Transverse colon (tissue), 4 donors: ENCODE data around the gene ERGIC3. TPM values are rescaled to one million over a fixed set of nuclear protein-coding genes. Genes with fewer than 3 reads are reported as not detected.
"Not testable (repeated sequence)": the region's sequence is repeated elsewhere in the genome, so short reads cannot be mapped to it uniquely, and the experiment has no call there.

Source experiments
- DNase-seq: peaks from one replicate; pipeline ENCODE4 v3.0.0-alpha.2; 2019
- H3K27ac ChIP-seq, 4 donors: fragments of 200-600 bp; sonication (generic); 2 replicates each; pipeline ENCODE4 v1.5.1; 2016 to 2018; ENCODE audit warnings: inconsistent platforms in 4 of 4
- H3K27me3 ChIP-seq: fragments of 200-600 bp; sonication (generic); 2 replicates; pipeline ENCODE4 v1.5.1; 2017; ENCODE audit warnings: inconsistent platforms
- H3K36me3 ChIP-seq, 4 donors: fragments of 200-600 bp; sonication (generic); 2 replicates each; pipeline ENCODE4 v1.5.1; 2017 to 2019; ENCODE audit warnings: inconsistent platforms in 4 of 4
- H3K4me1 ChIP-seq, 4 donors: fragments of 200-600 bp; sonication (generic); 2 replicates each; pipeline ENCODE4 v1.5.1; 2017 to 2020; ENCODE audit warnings: inconsistent platforms in 4 of 4
- H3K4me3 ChIP-seq, 4 donors: fragments of 200-600 bp; sonication (generic); 1 replicate in 1 of 4; 2 replicates in 3 of 4; pipeline versions ENCODE4 v1.5.1 to v1.6.1; 2017 to 2019; ENCODE audit warnings: inconsistent platforms in 4 of 4
- H3K9me3 ChIP-seq, 2 donors: fragments of 200-600 bp; sonication (generic); 2 replicates each; pipeline ENCODE4 v1.5.1; 2017 to 2019; ENCODE audit warnings: inconsistent platforms in 2 of 2
- EP300 ChIP-seq: sonication (generic); formaldehyde crosslinking; IDR thresholded peaks from one replicate; pipeline ENCODE4 v1.6.1; 2017; ENCODE audit warnings: antibody characterized with exemption, low read depth
- POLR2A ChIP-seq: fragments of 450-650 bp; IDR thresholded peaks from one replicate; pipeline ENCODE4 v1.6.1; 2016; ENCODE audit warnings: antibody characterized with exemption, mild to moderate bottlenecking, moderate library complexity
- POLR2AphosphoS5 ChIP-seq, 3 donors: sonication (generic); formaldehyde crosslinking; IDR thresholded peaks; one replicate each; pipeline ENCODE4 v1.6.1; 2016; ENCODE audit warnings: antibody characterized with exemption in 3 of 3
- WGBS, 2 donors: methylation state at CpG; one replicate each; pipeline ENCODE4 v1.1.5; 2018; ENCODE audit warnings: low coverage in 1 of 2; 5-methylcytosine and 5-hydroxymethylcytosine counted together
- in situ Hi-C, 4 donors: fragments of 200-750 bp; cut with MboI; loops; one replicate each; pipeline versions ENCODE4 v1.15.0 to v1.15.1; 2017; ENCODE audit warnings: low sequenced_read_pairs in 3 of 4, low pct_ligation_motif_present in 1 of 4, low pct_unique_long_range_greater_than_20kb in 1 of 4
- intact Hi-C: fragments of 100-400 bp; cut with DNase I; formaldehyde crosslinking; loops from one replicate; pipeline ENCODE4 v1.15.1; 2023; ENCODE audit warnings: low total_unique reads
- total RNA-seq, 4 donors: library from RNA; depleted of rRNA; stranded (reverse); fragments of >200 nt; gene quantifications; one replicate each; pipeline ENCODE4 v1.1.0, GENCODE V29; 2016
- TF ChIP-seq, protein P1 (sequence below), 5 experiments: fragments of 200-600 bp in 3 of 5; fragments of 450-650 bp in 2 of 5; sonication (generic) in 3 of 5; IDR thresholded peaks; 1 replicate in 2 of 5; 2 replicates in 3 of 5; pipeline ENCODE4 v1.5.1; 2016 to 2017; ENCODE audit warnings: antibody characterized with exemption in 5 of 5, inconsistent platforms in 3 of 5, mild to moderate bottlenecking in 2 of 5, moderate library complexity in 1 of 5

Gene ERGIC3
- total RNA-seq, 4 donors from 2014 or later: 115 to 398 (median 237) TPM

DNA sequence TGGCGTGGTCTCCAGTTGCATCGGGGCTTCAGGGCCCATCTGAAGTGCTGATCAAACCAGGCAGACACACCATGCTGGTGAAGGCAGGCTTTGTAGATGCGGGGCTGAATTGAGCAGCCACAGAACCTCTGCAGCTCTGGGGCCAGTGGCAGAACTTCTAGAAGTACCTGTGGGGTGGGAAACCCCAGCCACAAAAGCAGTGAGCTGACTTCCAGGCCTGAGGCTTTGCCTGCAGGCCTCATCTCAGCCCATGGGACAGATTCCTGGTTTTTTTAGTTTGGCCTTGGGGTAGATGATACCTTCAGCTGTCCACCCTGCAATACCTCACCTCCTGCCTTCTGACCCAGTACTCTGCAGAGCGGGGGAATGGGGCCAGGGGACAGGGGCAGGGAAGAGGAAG lies 26.5 kb upstream of the ERGIC3 start:
- TF ChIP-seq EP300 (no peak), POLR2A (no peak), POLR2AphosphoS5 (IDR thresholded peaks at IDR 0.05) (no peak)
- TF ChIP-seq, protein P1, sequence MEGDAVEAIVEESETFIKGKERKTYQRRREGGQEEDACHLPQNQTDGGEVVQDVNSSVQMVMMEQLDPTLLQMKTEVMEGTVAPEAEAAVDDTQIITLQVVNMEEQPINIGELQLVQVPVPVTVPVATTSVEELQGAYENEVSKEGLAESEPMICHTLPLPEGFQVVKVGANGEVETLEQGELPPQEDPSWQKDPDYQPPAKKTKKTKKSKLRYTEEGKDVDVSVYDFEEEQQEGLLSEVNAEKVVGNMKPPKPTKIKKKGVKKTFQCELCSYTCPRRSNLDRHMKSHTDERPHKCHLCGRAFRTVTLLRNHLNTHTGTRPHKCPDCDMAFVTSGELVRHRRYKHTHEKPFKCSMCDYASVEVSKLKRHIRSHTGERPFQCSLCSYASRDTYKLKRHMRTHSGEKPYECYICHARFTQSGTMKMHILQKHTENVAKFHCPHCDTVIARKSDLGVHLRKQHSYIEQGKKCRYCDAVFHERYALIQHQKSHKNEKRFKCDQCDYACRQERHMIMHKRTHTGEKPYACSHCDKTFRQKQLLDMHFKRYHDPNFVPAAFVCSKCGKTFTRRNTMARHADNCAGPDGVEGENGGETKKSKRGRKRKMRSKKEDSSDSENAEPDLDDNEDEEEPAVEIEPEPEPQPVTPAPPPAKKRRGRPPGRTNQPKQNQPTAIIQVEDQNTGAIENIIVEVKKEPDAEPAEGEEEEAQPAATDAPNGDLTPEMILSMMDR (IDR thresholded peaks at IDR 0.05): no peak
- Histone ChIP-seq H3K4me3 (no peak overlapping the region), H3K9me3 (no peaks in the 10 kb centered on the region), H3K4me1 (no peaks in the 10 kb centered on the region), H3K36me3 (peaks cover 0 to 11% (median 4%) of the 10 kb centered on the region in 4 donors), H3K27me3 (no peaks in the 10 kb centered on the region), H3K27ac (no peak overlapping the region)
- intact Hi-C loops (no loop called here), in situ Hi-C loops (no loop called here)
- no peak for DNase-seq
- 90% methylated on average over 4 of the region's 4 CpGs; no CpG with 5 or more reads in 1 of the 2 donors for WGBS, 2 donors

DNA sequence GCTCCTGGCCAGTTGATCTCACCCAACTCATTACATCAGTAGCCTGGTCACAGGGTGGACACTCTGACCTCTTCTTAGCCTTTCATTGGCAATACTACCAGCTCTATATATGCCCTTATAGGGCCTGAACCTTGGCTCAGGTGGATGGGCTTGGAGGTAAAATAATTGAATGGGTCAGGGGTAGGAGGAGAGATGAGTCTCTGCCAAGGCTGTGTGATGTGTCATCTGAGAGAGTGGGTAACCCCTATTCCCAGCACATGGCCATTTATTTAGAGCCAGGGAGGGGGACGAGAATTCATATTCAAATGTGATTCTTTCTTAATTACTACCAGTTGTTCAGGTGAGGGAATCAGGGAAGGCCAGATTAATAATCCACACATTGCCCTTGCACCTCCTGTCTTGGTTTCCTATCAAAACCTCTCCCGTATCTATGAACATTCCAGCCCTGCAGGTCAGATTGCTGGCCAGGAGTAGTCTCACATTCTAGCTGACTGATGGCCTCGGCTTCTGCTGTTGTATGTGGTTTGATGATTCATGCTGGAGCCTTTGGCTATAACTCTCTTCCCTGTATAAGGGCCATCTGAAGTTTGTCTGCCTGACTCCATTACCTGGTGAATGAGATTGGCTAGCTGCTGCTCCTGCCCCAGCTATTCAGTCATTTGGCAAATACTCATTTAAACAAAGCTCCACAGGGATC lies 25.8 kb upstream of the ERGIC3 start:
- H3K9me3 ChIP-seq: no peaks in the 10 kb centered on the region
- no peak overlapping the region for H3K27ac ChIP-seq
- H3K27me3 ChIP-seq: no peaks in the 10 kb centered on the region
- TF ChIP-seq EP300: no peak
- no peak for TF ChIP-seq POLR2A
- TF ChIP-seq POLR2AphosphoS5 (IDR thresholded peaks at IDR 0.05): no peak
- TF ChIP-seq, protein P1 (IDR thresholded peaks at IDR 0.05): no peak
- H3K36me3 ChIP-seq: peaks cover 0 to 10% (median 2%) of the 10 kb centered on the region in 4 donors
- in situ Hi-C loops: no loop called here
- H3K4me3 ChIP-seq: no peak overlapping the region
- DNase-seq: no peak
- 77 to 94% methylated on average over 2 to 3 of the region's 3 CpGs for WGBS, 2 donors
- intact Hi-C loops: no loop called here
- H3K4me1 ChIP-seq: no peaks in the 10 kb centered on the region

DNA sequence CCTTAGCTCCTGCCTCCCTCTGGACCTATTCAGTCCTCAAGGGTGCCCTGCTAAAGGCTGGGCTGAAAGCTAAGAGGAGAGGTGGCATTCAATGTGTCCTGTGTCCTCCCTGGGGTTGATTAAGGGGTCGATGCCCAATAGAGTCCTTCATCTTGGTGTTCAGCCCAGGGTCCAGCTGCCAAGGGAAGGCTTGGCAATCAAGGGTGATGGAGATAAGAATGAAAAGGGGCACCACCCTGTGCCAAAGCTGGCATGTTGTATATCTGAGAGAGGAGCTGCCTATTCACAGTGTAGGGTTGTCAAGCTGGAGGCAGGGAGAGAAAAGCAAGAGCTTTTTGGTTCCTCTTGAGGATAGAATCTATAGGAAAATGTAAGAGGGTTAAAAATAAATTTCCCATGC lies 24.8 kb upstream of the ERGIC3 start:
- intact Hi-C loops (no loop called here), in situ Hi-C loops (no loop called here)
- 75% methylated on average over 1 of the region's 1 CpG; no CpG with 5 or more reads in 1 of the 2 donors for WGBS, 2 donors
- Histone ChIP-seq H3K4me3 (no peak overlapping the region), H3K27me3 (no peaks in the 10 kb centered on the region), H3K9me3 (no peaks in the 10 kb centered on the region), H3K4me1 (no peaks in the 10 kb centered on the region), H3K27ac (no peak overlapping the region), H3K36me3 (no peaks in the 10 kb centered on the region)
- TF ChIP-seq, protein P1 (IDR thresholded peaks at IDR 0.05): no peak
- TF ChIP-seq POLR2AphosphoS5 (IDR thresholded peaks at IDR 0.05): no peak
- TF ChIP-seq POLR2A: no peak
- TF ChIP-seq EP300: no peak
- DNase-seq: no peak

DNA sequence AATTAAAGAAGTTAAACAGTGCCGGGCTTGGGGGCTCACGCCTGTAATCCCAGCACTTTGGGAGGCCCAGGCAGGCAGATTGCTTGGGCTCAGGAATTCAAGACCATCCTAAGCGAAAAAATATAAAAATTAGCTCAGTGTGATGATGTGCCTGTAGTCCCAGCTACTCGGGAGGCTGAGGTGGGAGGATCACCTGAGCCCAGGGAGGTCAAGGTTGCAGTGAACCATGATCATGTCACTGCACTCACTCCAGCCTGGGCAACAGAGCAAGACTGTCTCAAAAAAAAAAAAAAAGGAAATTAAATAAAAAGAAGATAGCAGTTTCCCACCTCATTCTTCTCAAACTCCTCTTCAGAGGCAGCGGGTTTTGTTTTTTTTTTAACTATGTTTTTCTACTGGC lies 24.1 kb upstream of the ERGIC3 start:
- intact Hi-C loops, DNase-seq, H3K36me3 ChIP-seq, H3K27ac ChIP-seq, H3K9me3 ChIP-seq, H3K27me3 ChIP-seq, in situ Hi-C loops, H3K4me1 ChIP-seq, H3K4me3 ChIP-seq: not testable (repeated sequence)
- 54 to 92% methylated on average over 3 to 5 of the region's 5 CpGs for WGBS, 2 donors

DNA sequence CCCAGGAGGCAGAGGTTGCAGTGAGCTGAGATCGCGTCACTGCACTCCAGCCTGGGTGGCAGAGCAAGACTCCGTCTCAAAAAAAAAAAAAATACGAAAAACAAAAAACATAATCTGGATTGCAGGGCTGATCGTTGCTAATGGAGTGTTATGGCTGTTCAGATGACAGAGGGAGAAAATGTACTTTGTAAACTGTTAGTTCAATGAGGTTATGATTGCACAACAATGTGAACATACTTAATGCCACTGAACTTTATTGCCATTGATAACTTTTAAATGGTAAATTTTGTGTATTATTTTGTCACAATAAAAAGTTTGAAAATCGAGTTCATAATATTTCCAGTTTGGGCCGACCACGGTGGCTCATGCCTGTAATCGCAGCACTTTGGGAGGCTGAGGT lies 22.9 kb upstream of the ERGIC3 start:
- TF ChIP-seq, protein P1 (IDR thresholded peaks at IDR 0.05): no peak
- no peak for TF ChIP-seq EP300
- TF ChIP-seq POLR2A: no peak
- TF ChIP-seq POLR2AphosphoS5 (IDR thresholded peaks at IDR 0.05): no peak
- in situ Hi-C loops (no loop called here), intact Hi-C loops (no loop called here)
- no peak for DNase-seq
- Histone ChIP-seq H3K27ac (no peak overlapping the region), H3K36me3 (no peaks in the 10 kb centered on the region), H3K4me1 (no peaks in the 10 kb centered on the region), H3K27me3 (no peaks in the 10 kb centered on the region), H3K9me3 (no peaks in the 10 kb centered on the region), H3K4me3 (no peak overlapping the region)
- whole genome bisulfite sequencing, 2 donors: 90 to 92% methylated on average over 5 to 9 of the region's 9 CpGs
